ENCODE results near the gene APBA2.

APBA2 gene

DNA sequence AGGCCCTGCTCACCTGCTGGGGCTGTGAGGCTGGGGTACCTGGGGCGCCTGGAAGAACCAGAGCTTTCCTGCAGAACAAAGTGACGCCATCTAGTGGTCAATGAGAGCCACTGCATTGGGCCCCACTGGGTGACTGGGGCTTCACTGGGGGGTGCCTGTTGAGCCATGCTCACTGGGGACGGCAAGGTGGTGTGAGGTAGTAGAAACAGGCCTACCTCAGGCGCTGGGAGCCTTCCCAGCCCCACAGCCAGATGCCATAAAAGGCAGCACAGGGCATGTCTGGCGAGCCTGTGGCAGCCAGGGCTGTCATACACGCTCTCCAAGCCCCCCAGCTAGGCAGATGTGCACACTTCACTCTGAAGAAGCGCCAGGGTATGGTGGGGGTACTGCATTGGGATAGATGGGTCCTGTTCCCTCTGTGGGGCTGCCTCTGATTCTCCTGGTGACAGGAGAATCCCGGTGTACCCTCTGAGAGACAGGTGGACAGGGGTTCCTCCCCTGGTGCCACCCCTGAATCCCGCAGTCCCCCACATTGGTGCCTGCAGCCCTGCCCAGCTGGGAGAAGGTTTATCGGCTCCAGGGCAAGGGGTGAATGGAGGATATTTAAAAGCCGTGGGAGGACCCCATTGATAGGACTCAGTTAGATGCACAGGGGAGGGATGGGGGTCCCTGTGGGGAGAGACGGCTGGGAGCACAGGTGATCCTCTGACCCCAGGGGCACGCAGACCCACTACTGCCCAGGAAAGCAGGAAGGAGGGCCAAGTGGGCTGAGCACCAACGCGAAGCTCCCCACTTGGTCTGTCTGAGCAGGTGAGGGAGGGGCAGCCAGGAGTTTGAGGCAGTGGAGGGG is 205.1 kb downstream of the APBA2 start:
- H3K36me3 Mint-ChIP-seq (ENCODE audit: low read depth): peaks cover 6% of the 10 kb centered on the region
- H3K4me3 Mint-ChIP-seq: no peak overlapping the region
- peak; percentile 59 to 67 (median 67) for TF ChIP-seq CTCF (IDR thresholded peaks at IDR 0.05; ENCODE audit: unreplicated experiment in 3 of 3)
- no peaks in the 10 kb centered on the region for H3K9me3 Mint-ChIP-seq
- no peaks in the 10 kb centered on the region for H3K4me1 Mint-ChIP-seq
- no peak overlapping the region for H3K27ac Mint-ChIP-seq
- H3K27me3 Mint-ChIP-seq (ENCODE audit: low read depth): no peaks in the 10 kb centered on the region

DNA sequence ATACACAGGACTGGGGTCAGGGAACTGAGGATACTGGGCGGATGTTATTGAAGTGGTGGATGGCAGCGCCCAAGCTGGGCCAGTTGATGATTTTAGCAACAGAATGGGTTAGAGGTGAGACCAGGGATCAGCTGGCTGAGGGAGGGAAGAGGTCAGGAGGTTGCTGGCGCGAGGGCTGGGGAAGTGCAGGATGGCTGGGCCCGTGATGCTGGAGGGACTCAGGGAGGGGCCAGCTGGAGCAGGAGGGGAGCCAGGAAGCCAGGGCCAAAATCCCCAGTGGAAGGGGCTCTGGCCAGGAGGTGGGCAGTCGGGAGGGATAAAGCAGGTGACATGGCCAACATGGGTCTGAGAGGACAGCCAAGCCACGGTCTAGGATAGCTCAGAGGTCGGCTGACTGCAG is 205.9 kb downstream of the APBA2 start:
- no peaks in the 10 kb centered on the region for H3K9me3 Mint-ChIP-seq
- TF ChIP-seq CTCF (IDR thresholded peaks at IDR 0.05; ENCODE audit: unreplicated experiment in 3 of 3): no peak
- H3K27ac Mint-ChIP-seq: no peak overlapping the region
- H3K4me3 Mint-ChIP-seq: no peak overlapping the region
- H3K4me1 Mint-ChIP-seq: no peaks in the 10 kb centered on the region
- peaks cover 6% of the 10 kb centered on the region for H3K36me3 Mint-ChIP-seq (ENCODE audit: low read depth)
- H3K27me3 Mint-ChIP-seq (ENCODE audit: low read depth): no peaks in the 10 kb centered on the region

- no peak for TF ChIP-seq CTCF (IDR thresholded peaks at IDR 0.05; ENCODE audit: unreplicated experiment in 3 of 3)
- Mint-ChIP-seq H3K4me3 (no peak overlapping the region), H3K36me3 (ENCODE audit: low read depth) (peaks cover 6% of the 10 kb centered on the region), H3K4me1 (no peaks in the 10 kb centered on the region), H3K27ac (no peak overlapping the region), H3K27me3 (ENCODE audit: low read depth) (no peaks in the 10 kb centered on the region), H3K9me3 (no peaks in the 10 kb centered on the region)
These were observed 206.7 kb downstream of the APBA2 start for GRCh38 chr15:29092376-29093064.

DNA sequence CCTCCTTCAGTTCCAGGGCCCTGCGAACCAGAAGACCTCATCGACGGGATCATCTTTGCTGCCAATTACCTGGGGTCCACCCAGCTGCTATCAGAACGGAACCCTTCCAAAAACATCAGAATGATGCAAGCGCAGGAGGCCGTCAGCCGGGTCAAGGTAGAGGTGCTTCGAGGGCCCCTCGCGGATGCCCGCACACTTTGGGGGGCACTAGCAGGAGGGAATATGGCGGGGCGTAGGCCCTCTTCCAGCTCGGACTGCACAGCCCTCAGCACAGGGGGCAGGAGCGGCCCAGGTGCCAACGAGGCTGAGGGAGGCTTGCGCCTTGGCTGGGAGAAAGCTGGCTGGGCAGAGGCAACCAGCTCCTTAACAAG is 207.3 kb downstream of the APBA2 start:
- peaks cover 6% of the 10 kb centered on the region for H3K36me3 Mint-ChIP-seq (ENCODE audit: low read depth)
- no peaks in the 10 kb centered on the region for H3K4me1 Mint-ChIP-seq
- no peak overlapping the region for H3K27ac Mint-ChIP-seq
- no peaks in the 10 kb centered on the region for H3K9me3 Mint-ChIP-seq
- H3K4me3 Mint-ChIP-seq: no peak overlapping the region
- TF ChIP-seq CTCF (IDR thresholded peaks at IDR 0.05; ENCODE audit: unreplicated experiment in 3 of 3): no peak
- H3K27me3 Mint-ChIP-seq (ENCODE audit: low read depth): no peaks in the 10 kb centered on the region

DNA sequence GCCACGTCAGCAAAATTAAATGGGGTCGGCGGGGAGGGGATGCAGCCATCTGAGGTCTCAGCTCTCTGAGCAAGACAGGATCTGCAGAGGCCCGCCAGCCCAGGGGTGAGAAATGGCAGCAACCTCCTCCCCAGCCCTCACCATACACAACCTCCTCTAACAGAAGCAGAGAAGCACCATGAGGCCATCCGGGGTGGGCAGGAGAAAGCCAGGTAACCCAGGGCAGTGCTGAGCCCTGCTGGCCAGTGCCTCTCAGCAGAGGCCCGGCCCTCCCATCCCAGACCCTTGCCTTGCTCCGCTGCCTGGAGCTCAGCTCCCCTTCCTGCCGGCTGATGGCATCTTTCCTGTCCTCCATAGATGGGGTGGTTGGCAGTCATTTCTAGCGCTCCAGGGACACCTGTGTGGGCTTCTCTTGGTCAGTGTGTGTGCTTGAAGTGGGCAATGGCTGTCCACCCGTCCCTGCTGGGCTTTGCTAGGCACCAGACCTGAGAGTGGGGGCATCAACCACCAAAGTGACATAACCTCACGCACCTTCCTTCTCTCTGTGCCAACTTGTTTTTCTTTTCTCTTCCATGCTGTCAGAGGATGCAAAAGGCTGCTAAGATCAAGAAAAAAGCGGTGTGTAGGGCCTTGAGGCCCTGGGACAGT is 208.0 kb downstream of the APBA2 start:
- no peak overlapping the region for H3K4me3 Mint-ChIP-seq
- H3K27me3 Mint-ChIP-seq (ENCODE audit: low read depth): no peaks in the 10 kb centered on the region
- no peak overlapping the region for H3K27ac Mint-ChIP-seq
- H3K9me3 Mint-ChIP-seq: no peaks in the 10 kb centered on the region
- peaks cover 6% of the 10 kb centered on the region for H3K36me3 Mint-ChIP-seq (ENCODE audit: low read depth)
- TF ChIP-seq CTCF (IDR thresholded peaks at IDR 0.05; ENCODE audit: unreplicated experiment in 3 of 3): no peak
- H3K4me1 Mint-ChIP-seq: no peaks in the 10 kb centered on the region
